ENCODE results near the gene LBX1.

LBX1 gene

DNA sequence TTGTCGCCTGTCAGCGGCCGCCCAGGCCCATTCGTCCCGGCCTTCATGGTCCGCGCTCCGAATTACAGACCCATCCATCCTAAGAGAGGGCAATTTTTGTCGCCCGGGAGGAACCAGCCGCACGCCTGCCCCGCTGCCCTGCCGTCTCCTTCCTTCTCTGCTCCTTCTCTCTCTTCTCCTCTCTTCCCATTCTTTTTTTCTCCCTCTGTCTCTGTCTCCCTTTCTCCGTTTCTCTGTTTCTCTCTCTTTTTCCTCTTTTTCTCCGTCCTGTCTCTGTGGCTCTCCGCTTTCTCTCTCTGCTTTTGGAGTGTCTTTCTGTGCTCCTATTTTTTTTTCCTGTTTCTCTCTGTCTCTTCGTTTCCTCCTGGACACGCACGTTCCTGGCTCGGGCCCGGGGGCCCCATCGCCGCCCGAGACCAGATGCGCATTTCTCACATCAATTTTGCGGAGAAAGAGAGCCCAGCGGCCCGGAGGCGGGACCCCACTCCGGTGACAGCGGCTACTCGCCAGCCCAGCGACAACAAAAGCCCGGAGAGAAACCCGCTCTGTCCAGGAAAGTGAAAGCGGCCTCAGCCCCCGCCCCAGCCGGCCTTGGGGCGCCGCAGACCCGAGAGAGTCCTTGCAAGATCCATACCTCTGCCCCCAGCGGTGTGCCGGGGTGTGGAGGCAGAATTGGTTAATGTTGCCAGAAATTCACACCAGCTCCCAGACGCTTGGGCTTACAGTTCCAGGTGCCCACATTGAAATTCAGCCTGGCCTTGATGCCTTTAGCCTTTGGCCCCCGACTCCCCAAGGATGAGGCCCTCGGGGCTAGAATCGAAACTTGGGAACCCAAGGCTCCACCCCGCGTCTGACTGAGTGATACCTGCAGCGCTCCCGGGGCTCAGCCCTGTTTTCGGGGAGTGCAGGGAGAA is 4.1 kb downstream of the LBX1 start:
- no peak for DNase-seq (ENCODE audit: low spot score)

DNA sequence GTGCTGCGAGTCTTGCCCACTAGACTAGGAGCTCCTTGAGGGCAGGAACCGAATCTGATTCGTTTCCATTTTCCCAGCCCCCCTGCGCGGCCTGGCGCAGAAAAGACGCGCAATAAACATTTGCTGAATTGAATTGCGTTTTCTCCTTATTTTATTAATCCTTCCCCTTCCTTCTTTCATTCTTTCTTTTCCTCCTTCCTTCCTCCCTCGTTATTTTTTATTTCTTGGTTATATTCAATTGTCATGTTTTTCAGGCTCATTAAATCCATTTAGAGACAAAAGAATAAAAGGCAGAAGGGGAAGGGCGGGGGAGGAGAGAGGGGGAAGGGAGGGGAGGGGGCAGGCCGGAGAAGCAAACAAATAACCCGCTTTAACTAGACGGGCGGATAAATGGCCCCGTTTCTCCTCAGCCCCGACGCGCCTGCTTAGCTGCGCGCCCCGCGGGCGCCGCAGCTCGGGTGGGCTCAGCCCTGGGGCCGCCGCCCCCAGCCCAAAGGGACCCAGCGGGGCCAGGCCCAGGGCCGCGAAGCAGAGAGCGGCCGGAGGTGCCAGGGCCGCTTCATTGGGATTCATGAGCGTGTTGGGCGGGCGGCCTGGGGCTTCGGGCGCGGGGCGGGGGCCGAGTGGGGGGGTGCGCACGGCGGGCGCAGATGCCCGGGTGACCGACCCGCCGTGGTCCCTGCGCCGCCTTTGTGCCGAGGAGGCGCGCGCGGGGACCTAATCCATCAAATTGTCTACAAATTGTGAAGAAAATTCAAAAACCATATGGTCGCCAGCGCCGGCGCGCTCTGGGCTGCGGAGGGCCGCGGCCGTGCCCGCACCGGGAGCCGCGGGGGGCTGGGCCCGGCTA is 5.0 kb downstream of the LBX1 start:
- DNase-seq (ENCODE audit: low spot score): no peak

DNA sequence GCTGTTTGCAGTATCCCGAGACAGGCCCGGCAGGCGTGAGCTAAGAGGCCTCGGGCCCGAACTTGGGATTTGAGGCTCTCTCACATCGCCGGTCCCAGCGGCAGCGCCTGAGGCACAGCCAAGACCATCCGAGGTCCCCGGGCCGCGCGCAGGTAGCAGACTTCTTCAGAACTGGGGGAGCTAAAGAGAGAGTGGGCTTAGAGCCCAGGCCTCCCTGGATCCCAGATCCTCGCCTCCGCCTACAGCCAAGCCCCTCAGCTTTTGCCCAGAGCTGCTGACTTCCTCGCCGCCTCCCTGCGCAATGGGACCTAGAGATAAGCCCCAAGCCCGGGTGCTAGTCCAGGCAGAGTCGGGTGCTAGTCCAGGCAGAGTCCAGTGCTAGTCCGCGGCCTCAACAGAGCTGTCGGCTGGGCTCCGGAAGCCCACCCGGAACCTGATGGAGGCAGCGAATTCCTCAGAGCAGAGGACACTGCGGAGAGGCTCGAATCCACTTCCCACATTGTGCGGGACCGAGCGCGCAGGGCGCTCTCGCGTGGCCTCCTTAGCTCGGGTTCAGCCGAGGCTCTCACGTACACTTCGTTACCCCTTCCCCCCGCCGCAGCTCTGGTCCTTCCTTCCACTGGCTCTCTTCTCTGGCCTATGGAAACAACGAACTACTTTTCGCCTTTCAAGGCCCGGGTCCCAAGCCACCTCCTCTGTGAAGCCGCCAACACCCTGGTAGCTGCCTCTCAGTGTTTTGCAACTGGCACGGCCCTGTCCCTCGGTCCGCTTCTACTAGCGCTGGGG is 5.8 kb downstream of the LBX1 start:
- no peak for DNase-seq (ENCODE audit: low spot score)

DNA sequence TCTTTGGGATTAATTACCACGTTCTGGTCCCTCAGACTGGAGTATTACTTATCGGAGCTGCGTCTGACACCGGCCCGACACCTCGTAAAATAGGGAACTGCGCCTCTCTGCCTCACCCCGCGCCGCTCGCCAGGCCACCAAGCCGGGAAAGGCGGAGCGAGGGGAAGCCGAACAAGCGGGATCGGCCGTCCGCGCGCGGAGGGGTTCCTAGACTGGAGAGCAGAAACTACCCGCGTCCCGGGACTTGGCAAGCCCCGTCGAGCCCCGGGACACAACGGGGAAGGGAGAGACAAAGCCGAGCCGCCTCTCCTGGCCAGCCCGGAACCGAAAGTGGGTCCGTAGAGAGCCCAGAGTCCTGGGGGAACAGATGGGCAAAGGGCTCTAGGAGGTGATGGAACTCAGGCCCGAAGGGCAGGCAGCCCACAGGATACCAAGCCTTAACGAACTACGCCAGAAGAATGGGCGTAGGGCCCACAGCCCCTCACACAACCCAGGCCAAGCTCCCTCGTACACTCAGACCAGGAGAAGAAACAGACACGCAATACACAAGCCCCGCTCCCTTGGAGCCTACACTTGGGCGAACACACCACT is 6.5 kb downstream of the LBX1 start:
- DNase-seq (ENCODE audit: low spot score): peak; percentile 44

DNA sequence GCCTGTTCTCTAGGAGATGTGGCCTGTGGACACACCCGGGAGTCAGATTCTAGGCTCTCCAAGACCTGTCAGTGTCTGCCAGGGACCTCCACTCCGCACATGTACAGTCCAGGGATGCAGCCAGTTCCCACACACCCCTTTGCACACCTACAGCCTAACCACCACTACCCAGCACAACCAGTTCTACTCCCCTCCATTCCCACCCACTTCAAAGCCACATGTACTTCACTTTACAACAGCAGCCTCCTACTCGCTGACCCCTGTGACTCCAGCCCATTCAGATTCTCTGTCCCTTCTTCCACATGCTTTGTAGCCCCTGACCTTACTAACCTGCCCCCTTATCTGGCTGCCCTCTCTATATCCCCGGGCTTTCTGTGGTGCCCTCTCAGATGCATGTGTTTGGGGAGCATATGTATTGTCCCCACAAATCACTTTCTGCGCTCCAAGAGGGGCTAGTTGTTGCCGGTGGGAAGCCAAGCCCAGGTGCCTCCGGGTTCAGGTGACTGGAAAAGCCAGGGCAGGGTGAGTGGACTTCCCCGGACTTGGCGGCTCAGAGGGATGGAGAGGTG is 7.2 kb downstream of the LBX1 start:
- no peak for DNase-seq (ENCODE audit: low spot score)

DNA sequence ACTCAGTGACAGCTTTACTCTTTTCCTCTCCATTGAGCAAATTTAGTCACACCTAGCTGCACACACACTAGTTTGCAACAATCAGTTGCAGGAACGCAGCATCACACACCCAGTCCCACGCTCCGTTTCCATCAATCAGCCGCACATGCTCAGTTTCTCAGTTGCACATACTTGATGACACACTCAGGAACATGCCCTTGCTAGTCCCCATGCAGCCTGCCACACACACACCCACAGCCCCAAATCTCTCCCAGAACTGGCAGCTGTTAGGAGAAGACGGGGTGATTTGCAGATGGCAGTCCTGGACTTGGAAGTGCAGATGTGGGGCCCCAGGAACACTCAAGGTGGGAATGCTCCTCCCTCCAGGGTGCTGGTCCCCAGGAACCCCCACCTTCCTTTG is 7.7 kb downstream of the LBX1 start:
- DNase-seq (ENCODE audit: low spot score): no peak

DNA sequence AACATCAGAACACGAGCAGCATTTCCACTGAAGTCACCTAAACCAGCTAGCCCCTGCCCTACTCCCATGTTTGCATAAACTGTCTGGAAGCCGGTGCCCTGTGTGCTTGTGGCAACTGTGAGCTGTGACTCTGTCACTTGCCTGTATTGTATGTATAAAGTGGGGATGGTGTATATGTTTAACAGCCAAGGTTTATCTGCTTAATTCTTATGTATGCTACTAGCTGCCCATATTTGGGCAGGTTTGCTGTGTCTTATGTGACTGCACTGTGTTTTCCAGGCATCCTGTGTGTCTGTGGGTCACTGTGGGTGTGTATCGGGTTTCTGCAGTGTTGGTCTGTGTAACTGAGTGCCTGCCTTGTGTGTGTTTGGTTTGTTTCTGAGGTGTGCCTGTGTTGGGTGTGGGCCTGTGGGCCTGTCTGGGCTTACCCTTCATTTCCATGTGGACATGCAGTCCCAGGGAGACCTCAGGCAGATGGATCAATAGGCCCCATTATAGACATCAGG is 9.3 kb downstream of the LBX1 start:
- DNase-seq (ENCODE audit: low spot score): no peak

DNA sequence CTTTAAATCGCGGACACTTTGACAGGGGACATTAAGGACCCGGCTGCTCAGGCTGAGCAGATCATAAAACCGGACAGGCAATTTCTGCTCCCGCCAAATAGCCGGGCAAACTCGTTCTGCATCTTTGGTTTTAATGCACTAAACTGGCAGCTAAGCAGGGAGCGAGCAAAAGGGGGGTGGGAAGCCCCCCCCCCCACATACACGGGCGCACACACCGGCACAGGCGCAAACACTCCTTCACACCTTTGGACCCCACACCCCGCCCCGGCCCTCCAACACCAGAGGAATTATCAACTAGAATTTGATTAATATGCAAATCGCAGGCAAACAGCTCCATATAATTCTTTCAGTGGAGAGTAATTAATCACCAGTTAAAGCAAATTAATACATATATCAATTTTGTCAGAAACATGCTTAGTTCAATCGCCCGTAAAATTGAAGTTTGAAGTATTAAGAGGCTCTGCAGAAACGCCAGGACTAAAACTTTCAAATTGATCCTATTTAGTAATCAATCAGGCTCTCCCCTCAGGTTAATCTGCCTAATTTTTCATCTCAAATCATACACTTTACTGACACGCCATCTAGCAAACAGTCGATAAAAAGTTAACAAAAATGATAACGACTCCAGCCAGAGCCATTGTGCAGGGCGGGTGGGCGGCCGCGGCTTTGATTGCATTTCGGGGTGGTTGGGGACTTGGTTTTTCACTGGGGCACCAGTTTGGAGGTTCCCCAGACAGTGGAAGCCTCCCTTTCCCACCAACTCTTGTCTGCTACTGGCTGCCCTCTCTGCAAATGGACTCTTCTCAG is 9.9 kb downstream of the LBX1 start:
- DNase-seq (ENCODE audit: low spot score): no peak

DNA sequence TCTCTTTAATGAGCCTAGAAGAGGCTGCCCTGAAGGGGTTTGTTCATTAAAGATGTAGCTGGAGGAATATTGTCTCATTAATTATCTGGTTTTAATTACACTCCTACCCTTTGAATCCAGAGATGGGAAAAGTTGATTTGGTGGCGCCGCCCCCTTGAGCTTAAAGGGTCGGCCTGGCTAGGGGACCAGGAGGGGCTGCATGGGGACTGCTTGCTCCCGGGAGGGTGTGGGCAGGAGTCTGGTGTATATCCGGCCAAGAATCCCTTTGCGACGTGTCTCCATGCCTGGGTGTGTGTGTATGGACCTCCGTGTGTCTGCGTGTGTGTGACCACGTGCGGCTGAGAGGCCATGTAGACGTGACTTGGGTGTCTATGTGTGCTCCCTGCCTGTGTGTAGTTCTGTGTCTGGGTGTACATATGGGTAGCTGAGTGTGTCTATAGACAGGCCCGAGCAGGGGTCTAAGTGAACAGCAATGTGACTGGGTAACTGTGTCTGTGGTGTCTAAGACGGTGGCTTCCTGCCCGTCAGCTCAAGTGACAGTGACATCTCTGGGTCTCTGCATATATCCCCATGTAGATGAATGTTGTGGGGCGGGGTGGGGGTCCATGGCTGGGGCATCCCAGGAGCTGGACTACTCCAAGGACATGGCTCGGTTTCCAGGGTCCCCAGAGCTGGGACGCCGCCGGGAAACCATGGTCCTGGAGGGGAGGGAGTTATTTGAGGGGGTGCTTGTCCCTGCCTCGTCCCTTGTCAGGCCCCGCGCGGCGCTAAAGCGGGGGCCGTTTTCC is 10.7 kb downstream of the LBX1 start:
- DNase-seq (ENCODE audit: low spot score): no peak

DNA sequence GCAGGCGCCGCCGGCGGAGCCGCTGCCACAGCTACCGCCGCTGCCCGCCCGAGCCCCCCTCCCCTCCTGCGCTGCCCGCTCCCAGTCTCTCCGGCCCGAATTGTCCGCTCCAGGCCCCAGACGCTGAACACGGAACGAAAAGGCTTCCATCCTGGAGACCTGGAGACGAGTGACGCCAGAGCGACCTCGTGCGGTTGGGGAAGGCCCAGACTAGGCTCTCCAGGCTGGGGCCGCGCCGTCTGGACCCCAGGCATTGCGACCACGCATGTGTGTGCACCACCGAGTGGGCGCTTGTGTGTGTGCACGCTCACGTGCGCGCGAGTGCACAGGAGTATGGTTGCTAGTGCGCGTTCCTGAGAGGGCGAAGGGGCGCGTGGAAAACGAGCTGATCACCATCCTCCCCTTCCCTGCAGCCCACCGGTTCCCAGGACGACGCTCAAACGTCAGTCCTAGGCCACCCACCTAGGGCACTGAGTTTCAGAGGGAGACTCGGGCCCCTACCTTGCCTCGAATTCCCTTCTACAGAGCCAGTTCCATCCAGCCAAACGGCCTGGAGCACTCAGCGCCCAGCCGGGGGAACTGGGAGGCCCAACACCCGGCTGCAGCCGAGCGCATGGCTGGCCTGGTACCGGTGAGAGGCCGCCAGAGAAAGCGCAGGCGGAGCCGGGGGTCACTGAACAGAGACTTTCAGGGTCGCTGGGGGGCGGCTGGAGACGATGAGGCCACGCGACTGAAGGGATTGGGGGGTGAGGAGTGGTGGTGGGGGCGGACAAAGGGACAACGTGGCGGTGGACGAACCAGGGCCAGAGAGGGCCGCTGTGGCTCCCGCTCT is 11.6 kb downstream of the LBX1 start:
- peak; percentile 61 for DNase-seq (ENCODE audit: low spot score)

DNA sequence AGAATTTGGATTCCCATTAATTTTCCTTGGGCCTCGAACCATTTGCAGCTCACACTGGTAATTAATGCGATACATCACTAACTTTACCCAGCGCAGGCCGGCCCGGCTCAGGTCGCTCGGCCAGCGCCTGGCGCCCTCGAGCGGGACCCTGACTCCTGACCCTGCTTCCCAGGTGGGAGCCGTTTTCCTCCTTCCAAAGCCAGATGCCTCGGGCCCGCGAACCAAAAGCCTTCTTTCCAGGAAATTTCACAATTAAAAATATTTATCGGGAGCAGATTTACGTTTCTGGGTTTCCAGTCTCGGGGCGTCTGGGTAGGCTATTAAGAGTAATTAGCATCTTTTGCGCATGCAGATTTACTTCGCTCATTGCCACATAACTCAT is 12.2 kb downstream of the LBX1 start:
- DNase-seq (ENCODE audit: low spot score): no peak

DNA sequence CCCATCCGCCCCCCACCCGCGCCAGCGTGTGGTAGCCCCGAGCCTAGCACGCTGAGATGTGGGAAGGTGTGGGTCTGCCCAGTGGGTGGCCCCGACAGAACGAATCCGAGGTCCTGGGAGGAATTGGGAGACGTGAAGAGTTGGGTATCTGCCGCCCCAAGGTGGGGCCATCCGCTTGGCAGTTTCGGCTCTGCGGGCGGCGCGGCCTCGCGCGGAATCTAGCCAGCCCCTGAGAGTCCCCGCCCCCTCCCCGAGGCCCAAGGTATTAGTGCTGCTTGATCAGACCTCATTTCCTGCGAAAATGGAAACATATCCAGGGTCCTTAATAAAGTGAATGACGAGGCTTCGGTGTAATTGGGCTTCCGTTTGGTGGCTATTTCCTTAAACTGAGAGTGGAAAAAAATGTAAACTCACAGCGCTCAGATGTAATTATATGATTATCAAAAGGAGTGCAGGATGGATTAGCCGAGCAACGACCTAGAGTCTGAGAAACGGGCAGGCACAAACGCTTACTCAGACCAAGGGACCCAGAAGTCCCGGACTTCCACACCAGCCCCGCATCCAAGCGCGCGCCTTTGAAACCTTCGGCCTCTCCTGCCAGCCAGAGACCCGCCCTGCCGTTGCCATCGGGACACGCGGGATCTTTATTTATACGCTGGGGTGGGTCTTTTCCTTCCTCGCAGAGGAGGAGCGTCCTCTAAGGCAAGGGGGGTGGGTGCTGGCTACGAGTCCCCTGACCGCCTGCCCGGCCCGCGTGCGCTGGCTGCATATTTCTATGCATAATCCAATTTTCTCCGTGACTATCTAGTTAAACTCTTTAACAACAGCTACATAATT is 12.8 kb downstream of the LBX1 start:
- no peak for DNase-seq (ENCODE audit: low spot score)

DNA sequence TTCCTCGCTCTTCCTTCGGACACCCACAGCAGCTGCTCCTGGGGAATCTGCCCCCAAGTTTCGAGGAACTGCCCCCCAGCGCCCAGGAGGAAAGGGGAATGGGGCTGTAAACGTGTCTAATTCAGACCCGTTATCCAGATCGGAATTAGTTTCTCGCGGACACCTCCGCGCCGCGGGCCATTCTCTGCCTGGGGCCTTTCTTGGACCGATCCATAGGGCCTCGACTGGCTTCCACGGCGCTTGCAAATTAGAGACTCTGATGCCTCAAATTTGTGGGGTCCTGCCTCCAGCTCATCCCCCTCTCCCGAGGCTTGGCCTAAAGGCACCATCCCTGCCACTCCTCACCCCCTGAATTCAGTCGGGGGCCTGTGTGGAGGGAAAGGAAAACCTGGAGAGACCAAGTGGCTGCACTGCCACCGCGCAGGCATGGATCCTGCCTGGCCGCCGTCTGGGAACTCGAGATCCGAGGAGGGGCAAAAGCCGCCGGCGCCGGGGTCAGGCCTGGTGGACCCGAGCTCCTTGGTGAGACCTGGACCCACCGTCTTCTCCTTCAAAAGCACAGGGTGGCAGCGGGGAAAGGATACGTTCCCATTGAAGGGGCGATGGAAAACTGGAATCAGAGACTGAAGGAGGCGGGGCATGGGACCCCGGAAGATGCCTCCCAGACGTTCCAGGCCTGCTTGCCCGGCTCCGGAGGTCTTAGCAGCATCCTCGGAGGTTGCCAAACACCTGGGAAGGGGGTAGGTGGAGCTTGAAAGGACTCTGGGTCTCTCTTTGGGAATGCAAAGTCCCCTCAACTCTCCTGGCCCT is 13.7 kb downstream of the LBX1 start:
- no peak for DNase-seq (ENCODE audit: low spot score)

DNA sequence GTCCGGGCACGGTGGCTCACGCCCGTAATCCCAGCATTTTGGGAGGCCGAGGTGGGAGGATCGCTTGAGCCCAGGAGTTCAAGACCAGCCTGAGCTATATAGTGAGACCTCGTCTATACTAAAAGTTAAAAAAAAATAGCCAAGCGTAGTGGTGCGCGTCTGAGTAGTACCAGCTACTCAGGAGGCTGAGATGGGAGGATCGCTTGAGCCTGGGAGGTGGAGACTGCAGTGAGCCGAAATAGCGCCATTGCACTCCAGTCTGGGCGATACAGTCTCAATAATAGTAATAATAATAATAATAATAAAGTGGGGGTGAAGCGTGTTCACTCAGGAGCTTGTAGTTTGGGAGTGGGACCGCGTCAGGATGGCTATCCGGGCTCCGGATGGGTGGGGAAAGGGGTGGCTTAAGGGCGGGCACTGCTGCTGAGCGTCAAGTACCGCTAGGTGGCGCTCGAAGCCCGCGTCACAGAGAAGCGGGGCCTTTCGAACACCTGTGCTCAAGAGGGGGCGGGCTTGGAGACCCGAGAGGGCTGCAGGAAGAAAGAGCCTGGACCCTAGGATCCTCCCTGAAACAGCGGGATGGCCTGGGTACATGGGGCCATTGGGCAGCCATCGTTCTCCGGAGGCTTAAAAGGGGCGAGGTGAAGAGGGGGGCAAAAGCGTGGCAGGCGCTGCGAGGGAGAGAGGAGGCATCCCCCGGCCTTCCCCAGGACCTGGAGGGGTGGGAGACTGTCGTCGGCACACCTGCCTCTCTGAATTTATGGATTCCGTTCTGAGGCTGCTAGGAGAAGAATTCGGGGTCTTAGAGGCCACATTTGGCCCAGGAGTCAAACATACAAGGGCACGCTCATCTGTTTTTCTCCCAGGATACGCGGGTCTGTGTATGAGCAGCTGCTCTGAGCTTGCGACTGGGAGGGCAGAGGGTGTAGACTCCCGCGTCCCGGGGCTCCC is 14.5 kb downstream of the LBX1 start:
- DNase-seq (ENCODE audit: low spot score): peak; percentile 80

DNA sequence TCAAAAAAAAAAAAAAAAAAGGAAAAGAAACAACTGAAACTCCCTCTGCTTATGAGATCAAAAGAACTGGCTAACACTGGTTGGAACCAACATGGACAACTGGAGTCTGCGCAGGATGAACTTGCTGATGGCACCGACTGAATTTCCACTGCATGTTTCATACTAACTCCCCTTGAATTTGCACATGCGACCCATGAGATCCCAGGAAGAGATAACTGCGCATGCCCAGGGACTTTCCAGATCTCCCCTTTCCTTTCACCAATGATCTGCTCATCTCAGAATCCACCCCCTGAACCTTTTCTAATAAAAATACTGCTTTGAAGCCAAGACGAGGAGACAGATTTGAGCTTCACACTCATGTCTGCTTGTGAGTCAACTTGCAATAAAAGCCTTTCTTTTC is 20.7 kb downstream of the LBX1 start:
- no peak for DNase-seq (ENCODE audit: low spot score)

DNA sequence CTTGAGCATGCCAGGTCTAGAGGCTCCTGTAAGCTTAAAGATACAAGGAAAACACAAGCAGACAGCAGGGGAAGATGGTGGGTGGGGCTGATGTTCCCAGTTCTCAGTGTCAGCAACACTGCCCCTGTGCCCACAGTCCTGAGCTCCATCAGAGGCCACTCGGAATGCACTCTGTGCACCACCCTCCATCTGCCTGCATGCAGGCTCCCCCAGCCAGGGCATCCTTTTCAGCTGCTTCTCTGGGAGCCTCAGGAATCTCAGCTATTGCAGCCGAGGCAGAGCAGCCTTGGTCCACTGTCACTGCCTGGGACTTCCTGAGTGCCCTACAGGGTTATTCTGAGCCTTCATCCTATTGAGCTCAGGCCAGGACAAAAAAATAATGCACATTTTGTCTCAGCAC is 22.2 kb downstream of the LBX1 start:
- no peak for DNase-seq (ENCODE audit: low spot score)
